Stomach (tissue), 9 donors: Measurements from ENCODE around the gene DCLRE1C. TPM values are rescaled to one million over a fixed set of nuclear protein-coding genes. Genes with fewer than 3 reads are reported as not detected.

ENCODE experiments used
- DNase-seq, 2 donors: peaks; one replicate each; pipeline versions ENCODE4 v3.0.0 to v3.0.0-alpha.2; 2013 to 2019
- H3K27ac ChIP-seq, 5 donors: fragments of 200-600 bp in 4 of 5; sonication (generic) in 4 of 5; one replicate each; pipeline ENCODE4 v1.5.1; 2013 to 2019; ENCODE audit warnings: mild to moderate bottlenecking in 1 of 5, moderate library complexity in 1 of 5
- H3K27me3 ChIP-seq, 3 donors: fragments of 200-600 bp; sonication (generic); one replicate each; pipeline ENCODE4 v1.5.1; 2017 to 2019; ENCODE audit warnings: mixed run types in 1 of 3
- H3K36me3 ChIP-seq, 4 donors: fragments of 200-600 bp; sonication (generic); 1 replicate in 3 of 4; 2 replicates in 1 of 4; pipeline ENCODE4 v1.5.1; 2016 to 2019
- H3K4me1 ChIP-seq, 4 donors: fragments of 200-600 bp; sonication (generic); one replicate each; pipeline ENCODE4 v1.5.1; 2016 to 2019
- H3K4me3 ChIP-seq, 4 donors: fragments of 200-600 bp; sonication (generic) in 3 of 4; one replicate each; pipeline ENCODE4 v1.5.1; 2016 to 2019; ENCODE audit warnings: mild to moderate bottlenecking in 1 of 4
- H3K9me3 ChIP-seq, 4 donors: fragments of 200-600 bp; sonication (generic); one replicate each; pipeline ENCODE4 v1.5.1; 2016 to 2019
- EP300 ChIP-seq: sonication (generic); formaldehyde crosslinking; IDR thresholded peaks from one replicate; pipeline ENCODE4 v1.6.1; 2017; ENCODE audit warnings: antibody characterized with exemption
- POLR2A ChIP-seq, 4 donors: fragments of 450-650 bp; IDR thresholded peaks; one replicate each; pipeline ENCODE4 v1.6.1; 2016; ENCODE audit warnings: antibody characterized with exemption in 4 of 4, control low read depth in 2 of 4, mild to moderate bottlenecking in 1 of 4, moderate library complexity in 1 of 4
- POLR2AphosphoS5 ChIP-seq, 3 donors: sonication (generic); formaldehyde crosslinking; IDR thresholded peaks; one replicate each; pipeline ENCODE4 v1.6.1; 2016; ENCODE audit warnings: antibody characterized with exemption in 3 of 3
- WGBS, 5 donors: extraction: QIAGEN DNeasy Blood & Tissue Kit in 3 of 5; methylation state at CpG; one replicate each; pipeline versions ENCODE4 v1.1.5 to v1.1.7; 2013 to 2018; 5-methylcytosine and 5-hydroxymethylcytosine counted together
- intact Hi-C: fragments of 100-400 bp; cut with DNase I; formaldehyde crosslinking; loops from one replicate; pipeline ENCODE4 v1.15.1; 2023; ENCODE audit warnings: low total_unique reads
- polyA plus RNA-seq, 3 donors: library from polyadenylated mRNA; stranded (reverse); fragments of 200-250 nt; gene quantifications; one replicate each; pipeline ENCODE4 v1.2.3, GENCODE V29; 2013
- total RNA-seq, 5 donors: library from RNA; depleted of rRNA; stranded (reverse); fragments of >200 nt; gene quantifications; one replicate each; pipeline versions ENCODE4 v1.1.0 to v1.2.3, GENCODE V29; 2014 to 2016
- TF ChIP-seq, protein P1 (sequence below), 7 experiments: fragments of 450-650 bp in 4 of 7; fragments of 200-600 bp in 3 of 7; sonication (generic) in 3 of 7; IDR thresholded peaks; one replicate each; pipeline ENCODE4 v1.5.1; 2016 to 2019; ENCODE audit warnings: antibody characterized with exemption in 7 of 7, control low read depth in 2 of 7, mild to moderate bottlenecking in 1 of 7
- donor health status: healthy with polysubstance abuse.
- donor health status: Bipolar disorder and iron deficiency.
- donor health status: healthy.

The DCLRE1C gene
- total and polyA plus RNA-seq, 8 donors = 3.1 to 27.4 (median 7.7) TPM

GRCh38 chr10:14859775-14860174 is 94.1 kb downstream of the DCLRE1C start:
- H3K36me3 ChIP-seq = peaks cover 2 to 73% (median 50%) of the 10 kb centered on the region in 4 donors
- H3K27me3 ChIP-seq = no peaks in the 10 kb centered on the region
- intact Hi-C loops = no loop called here
- no peak for TF ChIP-seq POLR2A (IDR thresholded peaks at IDR 0.05)
- no peak for TF ChIP-seq POLR2AphosphoS5 (IDR thresholded peaks at IDR 0.05)
- TF ChIP-seq, protein P1, sequence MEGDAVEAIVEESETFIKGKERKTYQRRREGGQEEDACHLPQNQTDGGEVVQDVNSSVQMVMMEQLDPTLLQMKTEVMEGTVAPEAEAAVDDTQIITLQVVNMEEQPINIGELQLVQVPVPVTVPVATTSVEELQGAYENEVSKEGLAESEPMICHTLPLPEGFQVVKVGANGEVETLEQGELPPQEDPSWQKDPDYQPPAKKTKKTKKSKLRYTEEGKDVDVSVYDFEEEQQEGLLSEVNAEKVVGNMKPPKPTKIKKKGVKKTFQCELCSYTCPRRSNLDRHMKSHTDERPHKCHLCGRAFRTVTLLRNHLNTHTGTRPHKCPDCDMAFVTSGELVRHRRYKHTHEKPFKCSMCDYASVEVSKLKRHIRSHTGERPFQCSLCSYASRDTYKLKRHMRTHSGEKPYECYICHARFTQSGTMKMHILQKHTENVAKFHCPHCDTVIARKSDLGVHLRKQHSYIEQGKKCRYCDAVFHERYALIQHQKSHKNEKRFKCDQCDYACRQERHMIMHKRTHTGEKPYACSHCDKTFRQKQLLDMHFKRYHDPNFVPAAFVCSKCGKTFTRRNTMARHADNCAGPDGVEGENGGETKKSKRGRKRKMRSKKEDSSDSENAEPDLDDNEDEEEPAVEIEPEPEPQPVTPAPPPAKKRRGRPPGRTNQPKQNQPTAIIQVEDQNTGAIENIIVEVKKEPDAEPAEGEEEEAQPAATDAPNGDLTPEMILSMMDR (IDR thresholded peaks at IDR 0.05) = no peak
- no peak for TF ChIP-seq EP300
- no peaks in the 10 kb centered on the region for H3K9me3 ChIP-seq
- H3K27ac ChIP-seq = peak overlapping the region in 1 of 5 donors; percentile 24
- H3K4me3 ChIP-seq = no peak overlapping the region
- H3K4me1 ChIP-seq = peaks cover 0 to 15% (median 2%) of the 10 kb centered on the region in 4 donors
- no peak for DNase-seq

DNA sequence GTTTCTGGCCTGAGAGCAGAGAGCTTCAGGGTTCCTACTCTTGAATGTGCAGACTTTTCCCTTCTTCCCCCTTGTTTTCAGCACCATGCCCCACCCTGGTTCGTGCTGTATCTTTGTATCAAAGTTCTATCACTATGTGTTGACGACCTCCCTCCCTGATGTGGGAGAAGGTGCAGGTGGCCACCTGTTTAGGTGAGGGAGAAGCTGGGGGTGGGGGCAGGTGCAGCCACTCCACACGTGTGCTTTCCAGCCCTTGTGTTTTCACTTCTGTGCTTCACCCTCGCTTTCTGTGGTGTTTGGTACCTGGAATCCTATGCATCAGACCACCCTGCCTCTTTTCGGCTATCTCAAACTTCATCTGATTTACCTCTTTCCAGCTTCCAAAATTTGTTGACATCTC is 94.9 kb downstream of the DCLRE1C start:
- Histone ChIP-seq H3K9me3 (no peaks in the 10 kb centered on the region), H3K27ac (no peak overlapping the region), H3K4me1 (peaks cover 0 to 15% (median 2%) of the 10 kb centered on the region in 4 donors), H3K27me3 (no peaks in the 10 kb centered on the region), H3K36me3 (peaks cover 2 to 74% (median 53%) of the 10 kb centered on the region in 4 donors), H3K4me3 (no peak overlapping the region)
- intact Hi-C loops = no loop called here
- 67 to 83% (median 72%) methylated on average over 5 of the region's 5 CpGs for WGBS, 5 donors
- TF ChIP-seq POLR2AphosphoS5 (IDR thresholded peaks at IDR 0.05) (no peak), EP300 (no peak), POLR2A (IDR thresholded peaks at IDR 0.05) (no peak)
- TF ChIP-seq, protein P1 (IDR thresholded peaks at IDR 0.05) = no peak
- DNase-seq = no peak

- H3K27me3 ChIP-seq = no peaks in the 10 kb centered on the region
- no peak overlapping the region for H3K27ac ChIP-seq
- intact Hi-C loops = no loop called here
- peaks cover 0 to 15% (median 2%) of the 10 kb centered on the region in 4 donors for H3K4me1 ChIP-seq
- no peak overlapping the region for H3K4me3 ChIP-seq
- no peak for DNase-seq
- TF ChIP-seq, protein P1 (IDR thresholded peaks at IDR 0.05) = no peak
- TF ChIP-seq POLR2A (IDR thresholded peaks at IDR 0.05) (no peak), POLR2AphosphoS5 (IDR thresholded peaks at IDR 0.05) (no peak), EP300 (no peak)
- H3K9me3 ChIP-seq = no peaks in the 10 kb centered on the region
- H3K36me3 ChIP-seq = peaks cover 2 to 73% (median 54%) of the 10 kb centered on the region in 4 donors
- WGBS, 5 donors = 87 to 95% (median 91%) methylated on average over 5 to 6 of the region's 6 CpGs
Measured at GRCh38 chr10:14858338-14858960, 95.4 kb downstream of the DCLRE1C start.

GRCh38 chr10:14855453-14855852 is 98.4 kb downstream of the DCLRE1C start:
- Histone ChIP-seq H3K9me3 (no peaks in the 10 kb centered on the region), H3K4me1 (peaks cover 0 to 10% (median 2%) of the 10 kb centered on the region in 4 donors), H3K27me3 (no peaks in the 10 kb centered on the region), H3K36me3 (peaks cover 0 to 65% (median 60%) of the 10 kb centered on the region in 4 donors), H3K27ac (no peak overlapping the region), H3K4me3 (no peak overlapping the region)
- intact Hi-C loops = no loop called here
- 72 to 91% (median 73%) methylated on average over 1 of the region's 1 CpG for WGBS, 5 donors
- DNase-seq = no peak
- no peak for TF ChIP-seq EP300
- TF ChIP-seq POLR2AphosphoS5 (IDR thresholded peaks at IDR 0.05) = no peak
- TF ChIP-seq, protein P1 (IDR thresholded peaks at IDR 0.05) = no peak
- no peak for TF ChIP-seq POLR2A (IDR thresholded peaks at IDR 0.05)
